ENCODE data around the gene BACH2.

DNA sequence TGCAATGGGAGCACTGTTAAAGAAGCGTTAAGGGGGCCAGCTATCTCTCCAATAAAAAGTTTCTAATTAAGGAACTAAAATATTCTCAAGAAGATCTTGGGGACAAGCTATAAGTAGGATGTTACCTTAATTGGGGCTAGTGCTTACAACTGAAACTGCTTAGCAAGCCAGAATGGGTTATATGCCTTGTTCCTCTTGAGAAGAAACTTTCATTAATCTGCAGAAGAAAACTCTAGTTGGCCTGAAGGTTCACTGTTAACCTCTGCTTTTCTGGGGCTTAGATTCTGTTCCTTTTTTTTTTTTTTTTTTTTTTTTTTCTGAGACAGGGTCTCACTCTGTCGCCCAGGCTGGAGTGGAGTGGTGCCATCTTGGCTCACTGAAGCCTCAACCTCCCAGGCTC lies 82.2 kb downstream of the BACH2 start:
- TF ChIP-seq, protein P1, sequence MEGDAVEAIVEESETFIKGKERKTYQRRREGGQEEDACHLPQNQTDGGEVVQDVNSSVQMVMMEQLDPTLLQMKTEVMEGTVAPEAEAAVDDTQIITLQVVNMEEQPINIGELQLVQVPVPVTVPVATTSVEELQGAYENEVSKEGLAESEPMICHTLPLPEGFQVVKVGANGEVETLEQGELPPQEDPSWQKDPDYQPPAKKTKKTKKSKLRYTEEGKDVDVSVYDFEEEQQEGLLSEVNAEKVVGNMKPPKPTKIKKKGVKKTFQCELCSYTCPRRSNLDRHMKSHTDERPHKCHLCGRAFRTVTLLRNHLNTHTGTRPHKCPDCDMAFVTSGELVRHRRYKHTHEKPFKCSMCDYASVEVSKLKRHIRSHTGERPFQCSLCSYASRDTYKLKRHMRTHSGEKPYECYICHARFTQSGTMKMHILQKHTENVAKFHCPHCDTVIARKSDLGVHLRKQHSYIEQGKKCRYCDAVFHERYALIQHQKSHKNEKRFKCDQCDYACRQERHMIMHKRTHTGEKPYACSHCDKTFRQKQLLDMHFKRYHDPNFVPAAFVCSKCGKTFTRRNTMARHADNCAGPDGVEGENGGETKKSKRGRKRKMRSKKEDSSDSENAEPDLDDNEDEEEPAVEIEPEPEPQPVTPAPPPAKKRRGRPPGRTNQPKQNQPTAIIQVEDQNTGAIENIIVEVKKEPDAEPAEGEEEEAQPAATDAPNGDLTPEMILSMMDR (optimal IDR thresholded peaks at IDR 0.05 in 1 of 3, IDR thresholded peaks at IDR 0.05 in 1 of 3, conservative IDR thresholded peaks at IDR 0.05 in 1 of 3; ENCODE audit: extremely low read depth in 1 of 3, insufficient read depth in 2 of 3, low read length in 3 of 3) = no peak
- no peak for TF ChIP-seq EZH2 (IDR thresholded peaks at IDR 0.05; ENCODE audit: low read length)

All from keratinocyte (primary cell).